ENCODE results near the gene AHSP.

AHSP gene

DNA sequence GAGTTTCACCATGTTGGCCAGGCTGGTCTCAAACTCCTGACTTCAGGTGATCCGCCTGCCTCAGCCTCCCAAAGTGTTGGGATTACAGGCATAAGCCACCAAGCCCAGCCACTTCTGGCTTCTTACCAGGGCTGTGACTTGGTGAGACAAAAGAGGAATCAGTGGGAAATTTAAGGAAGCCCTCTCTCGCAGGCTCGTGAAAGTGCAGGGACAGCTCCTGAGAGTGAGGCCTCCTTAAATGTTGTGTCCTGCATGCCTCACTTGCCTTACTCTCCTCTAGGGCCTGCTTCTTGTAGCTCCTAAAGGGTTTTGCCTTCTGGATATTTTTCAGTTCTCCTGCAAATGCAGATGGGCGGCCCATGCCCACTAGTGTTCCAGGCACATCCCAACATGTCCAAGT, 5.2 kb downstream of the AHSP start:
- Histone ChIP-seq H3K9me3 (ENCODE audit: control insufficient read depth, insufficient read depth, low read depth, low read length) (no peaks in the 10 kb centered on the region), H3K4me3 (ENCODE audit: low read depth, low read length) (no peak overlapping the region), H3K27ac (ENCODE audit: extremely low read depth, low read depth, low read length) (no peak overlapping the region), H3K36me3 (ENCODE audit: control insufficient read depth in 2 of 2, insufficient read depth in 1 of 2, low read length in 2 of 2) (no peaks in the 10 kb centered on the region), H3K4me1 (ENCODE audit: control insufficient read depth, insufficient read depth, low read length) (no peaks in the 10 kb centered on the region)
- no peak for TF ChIP-seq ZNF843 (tag by site-specific recombination; IDR thresholded peaks at IDR 0.05)
- TF ChIP-seq ZBTB7A (tag by site-specific recombination; IDR thresholded peaks at IDR 0.05; ENCODE audit: low read depth): no peak
- no peak for TF ChIP-seq ZNF555 (tag by site-specific recombination; conservative IDR thresholded peaks at IDR 0.05)
- TF ChIP-seq, protein P1, sequence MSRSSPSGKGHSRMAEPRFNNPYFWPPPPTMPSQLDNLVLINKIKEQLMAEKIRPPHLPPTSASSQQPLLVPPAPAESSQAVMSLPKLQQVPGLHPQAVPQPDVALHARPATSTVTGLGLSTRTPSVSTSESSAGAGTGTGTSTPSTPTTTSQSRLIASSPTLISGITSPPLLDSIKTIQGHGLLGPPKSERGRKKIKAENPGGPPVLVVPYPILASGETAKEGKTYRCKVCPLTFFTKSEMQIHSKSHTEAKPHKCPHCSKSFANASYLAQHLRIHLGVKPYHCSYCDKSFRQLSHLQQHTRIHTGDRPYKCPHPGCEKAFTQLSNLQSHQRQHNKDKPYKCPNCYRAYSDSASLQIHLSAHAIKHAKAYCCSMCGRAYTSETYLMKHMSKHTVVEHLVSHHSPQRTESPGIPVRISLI (tag by site-specific recombination; IDR thresholded peaks at IDR 0.05): no peak
- TF ChIP-seq, protein P2, sequence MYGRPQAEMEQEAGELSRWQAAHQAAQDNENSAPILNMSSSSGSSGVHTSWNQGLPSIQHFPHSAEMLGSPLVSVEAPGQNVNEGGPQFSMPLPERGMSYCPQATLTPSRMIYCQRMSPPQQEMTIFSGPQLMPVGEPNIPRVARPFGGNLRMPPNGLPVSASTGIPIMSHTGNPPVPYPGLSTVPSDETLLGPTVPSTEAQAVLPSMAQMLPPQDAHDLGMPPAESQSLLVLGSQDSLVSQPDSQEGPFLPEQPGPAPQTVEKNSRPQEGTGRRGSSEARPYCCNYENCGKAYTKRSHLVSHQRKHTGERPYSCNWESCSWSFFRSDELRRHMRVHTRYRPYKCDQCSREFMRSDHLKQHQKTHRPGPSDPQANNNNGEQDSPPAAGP (tag by site-specific recombination; IDR thresholded peaks at IDR 0.05): no peak
- no peak for TF ChIP-seq ZSCAN16 (tag by site-specific recombination; IDR thresholded peaks at IDR 0.05)
- TF ChIP-seq ZNF266 (tag by site-specific recombination; IDR thresholded peaks at IDR 0.05; ENCODE audit: low read depth): no peak
- TF ChIP-seq ZNF560 (tag by site-specific recombination; IDR thresholded peaks at IDR 0.05; ENCODE audit: borderline replicate concordance): no peak
- TF ChIP-seq ZNF514 (tag by site-specific recombination; IDR thresholded peaks at IDR 0.05): no peak
- TF ChIP-seq, protein P3, sequence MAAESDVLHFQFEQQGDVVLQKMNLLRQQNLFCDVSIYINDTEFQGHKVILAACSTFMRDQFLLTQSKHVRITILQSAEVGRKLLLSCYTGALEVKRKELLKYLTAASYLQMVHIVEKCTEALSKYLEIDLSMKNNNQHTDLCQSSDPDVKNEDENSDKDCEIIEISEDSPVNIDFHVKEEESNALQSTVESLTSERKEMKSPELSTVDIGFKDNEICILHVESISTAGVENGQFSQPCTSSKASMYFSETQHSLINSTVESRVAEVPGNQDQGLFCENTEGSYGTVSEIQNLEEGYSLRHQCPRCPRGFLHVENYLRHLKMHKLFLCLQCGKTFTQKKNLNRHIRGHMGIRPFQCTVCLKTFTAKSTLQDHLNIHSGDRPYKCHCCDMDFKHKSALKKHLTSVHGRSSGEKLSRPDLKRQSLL (tag by site-specific recombination; IDR thresholded peaks at IDR 0.05): no peak
- no peak for TF ChIP-seq KLF16 (tag by site-specific recombination; IDR thresholded peaks at IDR 0.05)
- TF ChIP-seq ZNF654 (tag by site-specific recombination; IDR thresholded peaks at IDR 0.05; ENCODE audit: low read depth): no peak
- no peak for TF ChIP-seq ZNF747 (tag by site-specific recombination; IDR thresholded peaks at IDR 0.05)
- no peak for TF ChIP-seq ZNF23 (tag by site-specific recombination; IDR thresholded peaks at IDR 0.05; ENCODE audit: borderline replicate concordance)
- TF ChIP-seq ZNF521 (tag by site-specific recombination; IDR thresholded peaks at IDR 0.05): no peak
- no peak for TF ChIP-seq ZNF169 (tag by site-specific recombination; IDR thresholded peaks at IDR 0.05)
- POLR2A ChIA-PET: interaction anchor here (0.8 kb wide), 1 partner anchor 25 kb away, joined by 3 read pairs; the partner anchor contains the start of gene RUSF1
- CTCF ChIA-PET: no interaction called here

DNA sequence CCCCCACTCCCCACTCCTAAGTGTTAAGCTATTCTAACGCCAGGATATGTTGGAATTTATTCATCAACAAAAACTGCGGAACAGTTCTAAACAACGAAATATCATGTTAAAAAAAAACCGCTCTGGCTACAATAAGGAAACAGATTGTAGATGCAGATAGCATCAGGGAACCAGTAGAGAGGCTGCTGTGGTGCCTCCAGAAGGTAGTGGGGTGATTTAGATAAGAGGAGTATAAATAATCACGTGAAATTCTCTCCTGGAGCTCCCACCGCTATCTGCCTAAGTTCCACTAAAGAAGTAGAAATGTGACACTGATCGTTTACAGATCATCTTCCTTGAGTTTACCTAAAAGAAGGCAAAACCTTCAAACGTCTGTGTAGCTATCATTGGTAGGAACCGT, 8.0 kb downstream of the AHSP start:
- CTCF ChIA-PET: no interaction called here
- H3K36me3 ChIP-seq (ENCODE audit: control insufficient read depth in 2 of 2, insufficient read depth in 1 of 2, low read length in 2 of 2): no peaks in the 10 kb centered on the region
- H3K27ac ChIP-seq (ENCODE audit: extremely low read depth, low read depth, low read length): no peak overlapping the region
- H3K4me1 ChIP-seq (ENCODE audit: control insufficient read depth, insufficient read depth, low read length): no peaks in the 10 kb centered on the region
- H3K9me3 ChIP-seq (ENCODE audit: control insufficient read depth, insufficient read depth, low read depth, low read length): no peaks in the 10 kb centered on the region
- no peak overlapping the region for H3K4me3 ChIP-seq (ENCODE audit: low read depth, low read length)
- TF ChIP-seq HOXC10 (CRISPR knock-in tag; IDR thresholded peaks at IDR 0.05) (no peak), ZNF394 (tag by site-specific recombination; IDR thresholded peaks at IDR 0.05; ENCODE audit: borderline replicate concordance) (no peak), ZBTB44 (tag by site-specific recombination; IDR thresholded peaks at IDR 0.05) (no peak), ZNF18 (tag by site-specific recombination; IDR thresholded peaks at IDR 0.05) (no peak), ZNF175 (tag by site-specific recombination; IDR thresholded peaks at IDR 0.05) (no peak), ZNF560 (tag by site-specific recombination; IDR thresholded peaks at IDR 0.05; ENCODE audit: borderline replicate concordance) (no peak), ZNF324 (tag by site-specific recombination; IDR thresholded peaks at IDR 0.05) (no peak), ZNF416 (tag by site-specific recombination; IDR thresholded peaks at IDR 0.05) (no peak), KLF1 (tag by site-specific recombination; IDR thresholded peaks at IDR 0.05) (no peak), GLI2 (tag by site-specific recombination; IDR thresholded peaks at IDR 0.05; ENCODE audit: borderline replicate concordance, low read depth) (no peak)
- TF ChIP-seq, protein P3 (tag by site-specific recombination; IDR thresholded peaks at IDR 0.05): no peak
- TF ChIP-seq, protein P4, sequence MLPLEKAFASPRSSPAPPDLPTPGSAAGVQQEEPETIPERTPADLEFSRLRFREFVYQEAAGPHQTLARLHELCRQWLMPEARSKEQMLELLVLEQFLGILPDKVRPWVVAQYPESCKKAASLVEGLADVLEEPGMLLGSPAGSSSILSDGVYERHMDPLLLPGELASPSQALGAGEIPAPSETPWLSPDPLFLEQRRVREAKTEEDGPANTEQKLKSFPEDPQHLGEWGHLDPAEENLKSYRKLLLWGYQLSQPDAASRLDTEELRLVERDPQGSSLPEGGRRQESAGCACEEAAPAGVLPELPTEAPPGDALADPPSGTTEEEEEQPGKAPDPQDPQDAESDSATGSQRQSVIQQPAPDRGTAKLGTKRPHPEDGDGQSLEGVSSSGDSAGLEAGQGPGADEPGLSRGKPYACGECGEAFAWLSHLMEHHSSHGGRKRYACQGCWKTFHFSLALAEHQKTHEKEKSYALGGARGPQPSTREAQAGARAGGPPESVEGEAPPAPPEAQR (tag by site-specific recombination; IDR thresholded peaks at IDR 0.05): no peak
- POLR2A ChIA-PET: no interaction called here
